ENCODE data around the gene APOL6.

APOL6 gene, protein sequence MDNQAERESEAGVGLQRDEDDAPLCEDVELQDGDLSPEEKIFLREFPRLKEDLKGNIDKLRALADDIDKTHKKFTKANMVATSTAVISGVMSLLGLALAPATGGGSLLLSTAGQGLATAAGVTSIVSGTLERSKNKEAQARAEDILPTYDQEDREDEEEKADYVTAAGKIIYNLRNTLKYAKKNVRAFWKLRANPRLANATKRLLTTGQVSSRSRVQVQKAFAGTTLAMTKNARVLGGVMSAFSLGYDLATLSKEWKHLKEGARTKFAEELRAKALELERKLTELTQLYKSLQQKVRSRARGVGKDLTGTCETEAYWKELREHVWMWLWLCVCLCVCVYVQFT

DNA sequence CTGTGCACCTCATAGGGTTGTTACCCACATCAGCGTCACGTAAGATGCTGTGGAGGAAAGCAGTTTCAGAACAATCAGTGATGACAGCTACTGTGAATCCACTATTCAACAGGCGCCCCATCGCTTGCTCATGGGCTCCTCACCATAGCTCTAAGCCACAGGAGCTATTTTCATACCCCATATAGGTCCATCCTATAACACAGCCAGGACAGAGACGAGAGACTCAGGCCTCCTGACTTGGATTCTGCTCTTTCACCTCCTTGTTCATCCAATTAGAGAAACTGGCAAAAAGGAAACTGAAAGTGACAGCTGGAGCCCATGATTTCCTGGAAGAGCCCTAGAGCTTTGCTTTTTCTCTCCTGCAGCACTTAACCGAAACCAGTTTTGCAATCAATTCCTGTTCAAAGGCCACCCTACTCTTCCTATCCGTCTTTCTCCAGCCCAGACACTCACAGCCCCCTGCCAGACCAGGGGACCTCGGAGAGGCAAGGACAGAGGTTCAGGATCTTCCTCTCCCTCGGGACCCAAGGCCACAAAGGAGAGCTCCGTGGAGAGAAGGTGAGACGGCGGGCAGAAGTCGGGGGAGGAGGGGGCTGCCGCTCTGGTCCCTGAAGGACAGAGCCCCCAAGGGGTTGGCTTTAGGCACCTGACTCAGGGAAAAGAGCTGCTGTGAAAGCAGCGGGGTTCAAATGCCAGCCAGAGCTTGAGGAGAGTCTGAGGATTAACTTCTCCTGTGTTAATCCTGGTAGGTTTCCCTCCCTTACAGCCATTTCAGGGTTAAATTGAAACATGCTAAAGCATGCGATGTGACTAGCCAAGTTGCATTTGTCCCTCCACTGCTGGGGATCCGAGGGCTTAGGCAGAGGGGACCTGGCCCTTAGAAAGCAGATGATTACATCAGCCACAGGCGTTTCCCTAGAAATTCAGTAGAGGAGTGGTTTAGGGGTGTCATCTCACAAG, at the start of gene APOL6:
Gene APOL6 (plus strand): TSS at position 381 of the 960 bp plus-strand sequence. CDS start 7,980 bp downstream, outside the sequence.
- TF ChIP-seq, protein P1, sequence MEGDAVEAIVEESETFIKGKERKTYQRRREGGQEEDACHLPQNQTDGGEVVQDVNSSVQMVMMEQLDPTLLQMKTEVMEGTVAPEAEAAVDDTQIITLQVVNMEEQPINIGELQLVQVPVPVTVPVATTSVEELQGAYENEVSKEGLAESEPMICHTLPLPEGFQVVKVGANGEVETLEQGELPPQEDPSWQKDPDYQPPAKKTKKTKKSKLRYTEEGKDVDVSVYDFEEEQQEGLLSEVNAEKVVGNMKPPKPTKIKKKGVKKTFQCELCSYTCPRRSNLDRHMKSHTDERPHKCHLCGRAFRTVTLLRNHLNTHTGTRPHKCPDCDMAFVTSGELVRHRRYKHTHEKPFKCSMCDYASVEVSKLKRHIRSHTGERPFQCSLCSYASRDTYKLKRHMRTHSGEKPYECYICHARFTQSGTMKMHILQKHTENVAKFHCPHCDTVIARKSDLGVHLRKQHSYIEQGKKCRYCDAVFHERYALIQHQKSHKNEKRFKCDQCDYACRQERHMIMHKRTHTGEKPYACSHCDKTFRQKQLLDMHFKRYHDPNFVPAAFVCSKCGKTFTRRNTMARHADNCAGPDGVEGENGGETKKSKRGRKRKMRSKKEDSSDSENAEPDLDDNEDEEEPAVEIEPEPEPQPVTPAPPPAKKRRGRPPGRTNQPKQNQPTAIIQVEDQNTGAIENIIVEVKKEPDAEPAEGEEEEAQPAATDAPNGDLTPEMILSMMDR (conservative IDR thresholded peaks at IDR 0.05; ENCODE audit: low read depth) = no peak
- ChIA-PET POLR2A (ENCODE audit: low non-redundant PET) (no interaction called here), CTCF (interaction anchor here (0.6 to 0.7 kb wide), 2 partner anchors 9 to 763 kb away, joined by 3 to 4 read pairs; no protein-coding TSS in a partner anchor)
- DNase-seq (ENCODE audit: low spot score) = peak; percentile 48
- peak within 1 kb of the TSS; percentile 87 for H3K27ac ChIP-seq

DNA sequence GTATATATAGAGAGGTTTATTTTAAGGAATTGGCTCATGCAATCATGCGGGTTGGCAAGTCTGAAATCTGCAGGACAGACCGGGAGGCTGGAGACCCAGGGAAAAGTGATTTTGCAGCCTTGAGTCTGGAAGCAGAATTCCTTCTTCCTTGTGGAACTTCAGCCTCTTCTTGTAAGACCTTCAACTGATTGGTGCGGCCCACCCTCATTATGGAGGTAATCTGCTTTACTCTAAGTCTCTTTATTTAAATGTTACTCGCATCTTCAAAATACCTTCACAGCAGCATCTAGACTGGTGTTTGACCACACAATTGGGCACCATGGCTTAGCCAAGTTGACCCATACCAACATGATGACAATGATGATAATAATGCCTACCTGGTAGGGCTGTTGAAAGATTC, 48.9 kb upstream of the APOL6 start:
- DNase-seq (ENCODE audit: low spot score) = no peak
- no peak overlapping the region for H3K27ac ChIP-seq
- ChIA-PET CTCF (no interaction called here), POLR2A (ENCODE audit: low non-redundant PET) (no interaction called here)
- TF ChIP-seq, protein P1 (conservative IDR thresholded peaks at IDR 0.05; ENCODE audit: low read depth) = no peak

DNA sequence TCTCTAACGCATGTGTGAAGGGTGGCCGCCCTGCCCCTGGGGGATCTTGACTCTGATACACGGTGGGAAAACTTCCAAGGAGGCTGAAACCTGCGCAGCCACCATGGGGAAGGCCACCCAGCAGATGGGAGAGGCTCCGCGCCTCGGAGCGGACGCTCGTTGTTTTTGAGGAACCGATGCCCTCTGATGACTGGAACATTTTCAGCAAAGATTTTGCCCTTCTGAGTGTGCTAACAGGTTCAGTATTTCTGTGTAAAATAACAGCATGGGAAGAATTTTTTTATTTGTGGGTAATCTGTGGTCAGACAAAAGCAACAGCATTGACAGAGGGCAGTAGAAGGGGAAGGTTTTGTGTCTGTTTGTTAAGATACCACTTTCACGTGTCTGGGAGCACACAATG, 47.8 kb upstream of the APOL6 start:
- DNase-seq (ENCODE audit: low spot score) = no peak
- TF ChIP-seq, protein P1 (conservative IDR thresholded peaks at IDR 0.05; ENCODE audit: low read depth) = no peak
- ChIA-PET POLR2A (ENCODE audit: low non-redundant PET) (no interaction called here), CTCF (interaction anchor here (0.8 kb wide), 1 partner anchor 784 kb away, joined by 4 read pairs; no protein-coding TSS in a partner anchor)
- H3K27ac ChIP-seq = no peak overlapping the region

DNA sequence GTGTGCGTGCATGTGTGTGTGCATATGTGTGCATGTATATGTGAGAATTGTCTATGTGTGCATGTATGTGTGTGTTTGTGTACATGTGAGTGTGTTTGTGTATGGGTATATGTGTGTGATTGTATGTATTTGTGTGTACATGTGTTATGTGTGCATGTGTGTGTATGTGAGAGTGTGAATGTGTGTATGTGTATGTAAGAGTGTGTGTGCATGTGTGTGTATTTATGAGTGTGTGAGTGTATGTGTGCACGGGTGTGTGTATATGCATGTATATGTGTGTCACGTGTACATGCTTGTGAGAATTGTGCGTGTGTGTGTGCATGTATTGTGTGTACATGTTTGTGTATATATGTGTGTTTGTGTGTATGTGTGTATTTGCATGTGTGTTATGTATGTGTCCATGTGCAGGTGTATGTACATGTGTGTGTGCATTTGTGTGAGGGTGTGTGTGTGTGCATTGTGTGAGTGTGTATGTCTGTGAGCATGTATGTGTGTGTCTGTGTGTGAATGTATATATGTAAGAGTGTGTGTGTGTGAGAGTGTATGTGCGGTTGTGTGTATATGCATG, 47.1 kb upstream of the APOL6 start:
- POLR2A ChIA-PET (ENCODE audit: low non-redundant PET) = no interaction called here
- CTCF ChIA-PET = no interaction called here
- H3K27ac ChIP-seq = no peak overlapping the region
- no peak for DNase-seq (ENCODE audit: low spot score)
- TF ChIP-seq, protein P1 (conservative IDR thresholded peaks at IDR 0.05; ENCODE audit: low read depth) = no peak

DNA sequence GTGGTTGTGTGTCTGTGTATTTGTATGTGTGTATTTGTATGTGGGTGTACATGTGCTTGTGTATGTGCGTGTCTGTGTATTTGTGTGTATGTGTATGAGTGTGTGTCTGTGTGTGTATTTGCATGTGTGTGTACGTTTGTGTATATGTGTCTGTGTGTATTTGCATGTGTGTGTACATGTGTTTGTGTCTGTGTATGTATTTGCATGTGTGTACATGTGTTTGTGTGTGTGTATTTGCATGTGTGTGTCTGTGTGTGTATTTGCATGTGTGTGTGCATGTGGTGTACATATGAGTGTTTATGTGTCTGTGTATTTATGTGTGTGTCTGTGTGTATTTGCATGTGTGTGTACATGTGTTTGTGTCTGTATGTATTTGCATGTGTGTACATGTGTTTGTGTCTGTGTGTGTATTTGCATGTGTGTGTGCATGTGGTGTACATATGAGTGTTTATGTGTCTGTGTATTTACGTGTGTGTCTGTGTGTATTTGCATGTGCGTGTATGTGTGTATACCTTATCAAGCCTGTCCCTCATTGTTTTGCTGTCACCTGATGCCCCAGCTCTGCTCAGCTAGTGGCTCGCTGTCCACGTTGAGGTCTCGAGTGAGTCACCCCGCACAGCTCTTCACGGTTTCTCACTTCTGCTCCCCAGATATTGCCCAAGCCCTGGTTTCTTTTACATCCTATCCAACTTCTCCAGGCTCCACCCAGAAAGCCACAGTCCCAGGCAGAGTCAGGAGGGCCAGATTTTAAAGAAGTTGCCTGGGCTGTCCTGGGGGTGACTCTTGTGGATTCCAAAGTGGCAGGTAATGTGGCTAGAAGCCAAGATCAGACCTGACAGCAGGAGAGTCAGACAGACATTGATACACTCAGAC, 46.3 kb upstream of the APOL6 start:
- TF ChIP-seq, protein P1 (conservative IDR thresholded peaks at IDR 0.05; ENCODE audit: low read depth) = no peak
- ChIA-PET POLR2A (ENCODE audit: low non-redundant PET) (no interaction called here), CTCF (no interaction called here)
- peak; percentile 53 for DNase-seq (ENCODE audit: low spot score)
- peak overlapping the region; percentile 39 for H3K27ac ChIP-seq

Measured in RWPE1 (cell line).